ENCODE measurements around the gene MGAT4B. TPM values are rescaled to one million over a fixed set of nuclear protein-coding genes. Genes with fewer than 3 reads are reported as not detected.

Gene MGAT4B
- total RNA-seq, 1 donor from 2014 or later, result 95.5 TPM

- no peak overlapping the region for H3K27ac ChIP-seq
- no peaks in the 10 kb centered on the region for H3K9me3 ChIP-seq
- H3K36me3 ChIP-seq, result peaks cover 0 to 44% of the 10 kb centered on the region in 2 donors
- intact Hi-C loops (cut with DNase I), result loop anchor here (5.0 to 10.0 kb wide), 2 partner anchors 35 to 113 kb away; partner anchors contain the start of gene CBY3
- no peaks in the 10 kb centered on the region for H3K27me3 ChIP-seq
- DNase-seq (ENCODE audit: extremely low spot score in 2 of 2), result no peak
- no peak overlapping the region for H3K4me3 ChIP-seq
- H3K4me1 ChIP-seq, result peaks cover 59% of the 10 kb centered on the region
- TF ChIP-seq POLR2AphosphoS5 (IDR thresholded peaks at IDR 0.05; ENCODE audit: insufficient read depth in 1 of 2, low read depth in 1 of 2) (no peak), POLR2A (IDR thresholded peaks at IDR 0.05) (no peak), CTCF (IDR thresholded peaks at IDR 0.05) (no peak)
These were observed 8.9 kb downstream of the MGAT4B start for GRCh38 chr5:179797741-179798140.

DNA sequence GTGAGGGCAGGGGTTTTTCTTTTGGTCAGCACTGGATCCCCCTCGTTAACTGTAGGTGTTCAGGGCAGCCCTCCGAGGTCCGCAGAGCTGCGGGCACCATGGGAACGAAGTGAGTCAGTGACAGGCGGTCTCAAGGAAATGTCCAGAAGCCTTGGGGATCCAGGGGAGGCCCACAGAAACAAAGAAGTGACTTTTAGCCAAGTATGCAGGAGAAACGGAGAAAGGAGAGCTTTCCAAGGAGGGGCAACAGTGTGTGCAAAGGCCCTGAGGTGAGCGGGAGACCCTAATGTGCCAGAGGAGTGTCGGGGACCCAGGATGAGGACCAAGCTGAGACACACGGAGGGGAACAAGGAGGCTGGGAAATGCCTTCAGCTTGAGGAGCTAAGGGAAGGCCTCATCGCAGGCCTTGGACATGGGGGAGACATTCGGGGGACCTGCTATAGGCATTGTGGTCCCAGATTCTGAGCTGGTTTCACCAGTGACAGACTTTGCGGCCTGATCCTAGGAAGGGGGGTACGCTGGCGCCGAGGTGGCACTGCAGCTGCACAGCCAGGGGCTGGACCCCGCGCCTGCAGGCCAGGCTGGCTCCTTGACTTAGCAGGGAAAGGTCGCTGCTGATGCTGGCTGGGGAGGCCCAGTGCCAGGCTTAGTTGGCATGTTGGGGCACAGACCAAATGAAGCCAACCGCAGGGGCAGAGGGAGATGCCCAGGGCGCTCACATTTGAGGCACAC, 9.6 kb downstream of the MGAT4B start:
- H3K27ac ChIP-seq, result peak overlapping the region; percentile 94
- TF ChIP-seq POLR2AphosphoS5 (IDR thresholded peaks at IDR 0.05; ENCODE audit: insufficient read depth in 1 of 2, low read depth in 1 of 2), result no peak
- TF ChIP-seq CTCF (IDR thresholded peaks at IDR 0.05), result no peak
- no peak for TF ChIP-seq POLR2A (IDR thresholded peaks at IDR 0.05)
- intact Hi-C loops (cut with DNase I), result loop anchor here (5.0 to 10.0 kb wide), 2 partner anchors 35 to 112 kb away; partner anchors contain the start of gene CBY3
- H3K36me3 ChIP-seq, result peaks cover 0 to 44% of the 10 kb centered on the region in 2 donors
- DNase-seq (ENCODE audit: extremely low spot score in 2 of 2), result no peak
- peaks cover 54% of the 10 kb centered on the region for H3K4me1 ChIP-seq
- peak overlapping the region; percentile 55 to 60 for H3K4me3 ChIP-seq
- no peaks in the 10 kb centered on the region for H3K9me3 ChIP-seq
- no peaks in the 10 kb centered on the region for H3K27me3 ChIP-seq

GRCh38 chr5:179795863-179796833, 10.5 kb downstream of the MGAT4B start:
- Histone ChIP-seq H3K9me3 (no peaks in the 10 kb centered on the region), H3K36me3 (peaks cover 0 to 41% of the 10 kb centered on the region in 2 donors), H3K27ac (peak overlapping the region; percentile 94), H3K27me3 (no peaks in the 10 kb centered on the region), H3K4me1 (peaks cover 45% of the 10 kb centered on the region), H3K4me3 (peak overlapping the region; percentile 55 to 60)
- no peak for TF ChIP-seq POLR2A (IDR thresholded peaks at IDR 0.05)
- TF ChIP-seq CTCF (IDR thresholded peaks at IDR 0.05), result peak; percentile 54 to 93 (median 54)
- peak in 1 of 2 donors; percentile 84 for TF ChIP-seq POLR2AphosphoS5 (IDR thresholded peaks at IDR 0.05; ENCODE audit: insufficient read depth in 1 of 2, low read depth in 1 of 2)
- DNase-seq (ENCODE audit: extremely low spot score in 2 of 2), result peak in 1 of 2 donors; percentile 93
- intact Hi-C loops (cut with DNase I), result loop anchor here (5.0 to 10.0 kb wide), 2 partner anchors 34 to 111 kb away; partner anchors contain the start of gene CBY3

DNA sequence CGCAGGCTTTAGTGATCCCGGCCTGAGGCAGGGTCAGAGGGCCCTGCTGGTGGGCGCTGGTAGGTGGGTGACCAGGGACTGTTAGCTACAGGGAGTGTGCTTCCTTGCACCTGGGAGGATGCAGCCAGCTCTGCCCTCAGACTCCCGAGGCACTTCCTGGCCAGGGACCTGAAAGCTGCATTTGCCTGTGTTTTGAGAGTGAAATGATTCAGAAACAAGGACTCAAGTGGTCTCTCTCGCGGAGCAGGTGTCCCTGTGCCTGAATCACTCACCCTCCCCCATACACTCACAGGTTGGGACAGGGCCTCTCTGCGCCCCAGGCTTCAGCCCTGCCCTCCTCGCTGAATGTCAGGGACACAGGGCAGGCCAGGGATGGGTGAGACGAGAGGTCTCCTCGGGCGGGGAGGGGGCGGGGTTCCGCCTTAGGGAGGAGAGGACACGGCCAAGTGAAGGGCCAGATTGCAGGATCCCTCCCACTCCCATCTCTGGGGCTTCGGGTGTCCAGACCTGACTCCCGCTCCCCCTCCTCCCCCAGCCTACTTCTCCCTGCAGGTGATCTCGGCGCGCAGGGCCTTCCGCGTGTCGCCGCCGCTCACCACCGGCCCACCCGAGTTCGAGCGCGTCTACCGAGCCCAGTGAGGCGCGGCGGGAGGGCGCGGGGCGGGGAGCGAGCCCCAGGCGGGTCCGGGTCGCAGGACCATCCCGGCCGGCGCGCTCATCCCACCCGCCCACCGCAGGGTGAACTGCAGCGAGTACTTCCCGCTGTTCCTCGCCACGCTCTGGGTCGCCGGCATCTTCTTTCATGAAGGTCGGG, 11.4 kb downstream of the MGAT4B start:
- H3K27ac ChIP-seq, result peak overlapping the region; percentile 94
- H3K4me3 ChIP-seq, result peak overlapping the region; percentile 55 to 60
- intact Hi-C loops (cut with DNase I), result loop anchor here (5.0 to 10.0 kb wide), 2 partner anchors 33 to 110 kb away; partner anchors contain the start of gene CBY3
- H3K27me3 ChIP-seq, result no peaks in the 10 kb centered on the region
- DNase-seq (ENCODE audit: extremely low spot score in 2 of 2), result no peak
- no peak for TF ChIP-seq POLR2A (IDR thresholded peaks at IDR 0.05)
- TF ChIP-seq POLR2AphosphoS5 (IDR thresholded peaks at IDR 0.05; ENCODE audit: insufficient read depth in 1 of 2, low read depth in 1 of 2), result no peak
- TF ChIP-seq CTCF (IDR thresholded peaks at IDR 0.05), result no peak
- peaks cover 0 to 32% of the 10 kb centered on the region in 2 donors for H3K36me3 ChIP-seq
- peaks cover 45% of the 10 kb centered on the region for H3K4me1 ChIP-seq
- no peaks in the 10 kb centered on the region for H3K9me3 ChIP-seq
